Stimulated activated CD8-positive, alpha-beta memory T cell treated with anti-CD3 and anti-CD28 coated beads, Interleukin-4, amount 100 ng/mL, for 1 hour (primary cell): Measurements from ENCODE around the gene SPATA6.
"Not testable (repeated sequence)": the region's sequence is repeated elsewhere in the genome, so short reads cannot be mapped to it uniquely, and the experiment has no call there.

Experiments
- DNase-seq, 2 donors: peaks; one replicate each; pipeline ENCODE4 v3.0.0-alpha.2; 2020; ENCODE audit warnings: low read depth in 2 of 2, low spot score in 1 of 2

The SPATA6 gene

DNA sequence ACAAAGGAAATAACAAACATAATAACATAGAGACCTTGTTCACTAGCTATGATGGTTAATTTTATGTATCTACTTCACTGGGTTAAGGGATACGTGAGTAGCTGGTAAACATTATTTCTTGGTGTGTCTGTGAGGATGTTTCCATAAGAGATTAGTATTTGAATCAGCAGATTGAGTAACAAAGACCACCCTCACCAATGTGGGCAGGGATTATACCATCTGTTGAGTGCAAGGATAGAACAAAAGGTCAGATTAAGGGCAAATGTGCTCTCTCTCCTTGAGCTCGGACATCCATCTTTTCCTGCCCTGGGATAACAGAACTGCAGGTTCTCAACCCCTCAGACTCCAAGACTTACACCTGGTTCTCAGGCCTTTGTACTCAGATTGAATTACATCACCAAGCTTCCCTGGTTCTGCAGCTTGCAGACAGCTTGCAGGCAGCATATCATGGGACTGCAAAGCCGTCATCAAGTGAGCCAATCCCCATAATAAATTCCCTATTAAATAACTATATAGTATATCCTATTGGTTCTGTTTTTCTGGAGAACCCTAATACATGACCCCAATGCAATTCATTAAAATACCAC lies 9.2 kb downstream of the SPATA6 start:
- DNase-seq = no peak

DNA sequence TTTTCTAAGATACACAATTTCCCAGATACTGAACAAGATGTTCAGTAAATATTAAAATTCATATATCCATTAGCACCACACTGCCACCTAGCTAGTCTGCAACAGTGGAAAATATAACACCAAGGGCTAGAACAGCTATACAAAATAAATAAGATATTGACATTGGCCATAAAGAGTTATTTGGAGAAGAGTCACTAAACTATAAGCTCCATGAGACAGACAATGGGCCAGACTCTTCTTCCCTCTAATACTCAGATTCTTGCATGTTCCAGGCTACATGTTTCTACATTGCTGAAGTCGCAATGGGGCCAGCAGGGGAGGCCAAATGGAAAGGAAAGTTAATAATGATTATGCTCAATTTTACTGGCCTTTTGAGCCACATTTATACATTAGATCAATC lies 21.5 kb downstream of the SPATA6 start:
- DNase-seq = no peak

DNA sequence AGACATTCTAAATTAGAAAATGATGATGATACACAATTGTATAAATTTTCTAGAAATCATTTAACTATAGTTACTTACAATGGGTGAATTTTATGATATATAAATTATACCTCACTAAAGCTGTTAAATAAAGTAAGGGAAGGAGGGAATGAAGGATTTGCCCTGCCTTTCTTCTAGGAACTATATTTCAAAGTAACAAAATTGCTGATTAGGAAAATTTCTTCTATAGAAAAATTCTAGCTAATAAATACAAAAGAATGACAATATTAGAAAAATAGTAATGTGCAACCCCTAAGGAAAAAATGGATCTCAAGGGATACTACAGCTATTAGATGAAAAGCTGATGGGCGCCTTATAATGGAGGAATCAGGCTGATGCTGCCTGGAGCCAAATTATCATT lies 23.1 kb downstream of the SPATA6 start:
- no peak for DNase-seq

DNA sequence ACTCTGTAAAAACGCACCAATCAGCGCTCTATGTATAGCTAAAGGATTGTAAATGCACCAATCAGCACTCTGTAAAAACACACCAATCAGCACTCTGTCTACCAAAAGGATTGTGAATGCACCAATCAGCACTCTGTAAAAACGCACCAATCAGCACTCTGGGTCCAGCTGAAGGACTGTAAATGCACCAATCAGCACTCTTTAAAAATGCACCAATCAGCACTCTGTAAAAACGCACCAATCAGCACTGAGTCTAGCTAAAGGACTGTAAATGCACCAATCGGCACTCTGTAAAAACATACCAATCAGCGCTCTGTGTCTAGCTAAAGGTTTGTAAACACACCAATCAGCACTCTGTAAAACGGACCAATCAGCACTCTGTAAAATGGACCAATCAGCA lies 27.8 kb downstream of the SPATA6 start:
- DNase-seq = not testable (repeated sequence)

DNA sequence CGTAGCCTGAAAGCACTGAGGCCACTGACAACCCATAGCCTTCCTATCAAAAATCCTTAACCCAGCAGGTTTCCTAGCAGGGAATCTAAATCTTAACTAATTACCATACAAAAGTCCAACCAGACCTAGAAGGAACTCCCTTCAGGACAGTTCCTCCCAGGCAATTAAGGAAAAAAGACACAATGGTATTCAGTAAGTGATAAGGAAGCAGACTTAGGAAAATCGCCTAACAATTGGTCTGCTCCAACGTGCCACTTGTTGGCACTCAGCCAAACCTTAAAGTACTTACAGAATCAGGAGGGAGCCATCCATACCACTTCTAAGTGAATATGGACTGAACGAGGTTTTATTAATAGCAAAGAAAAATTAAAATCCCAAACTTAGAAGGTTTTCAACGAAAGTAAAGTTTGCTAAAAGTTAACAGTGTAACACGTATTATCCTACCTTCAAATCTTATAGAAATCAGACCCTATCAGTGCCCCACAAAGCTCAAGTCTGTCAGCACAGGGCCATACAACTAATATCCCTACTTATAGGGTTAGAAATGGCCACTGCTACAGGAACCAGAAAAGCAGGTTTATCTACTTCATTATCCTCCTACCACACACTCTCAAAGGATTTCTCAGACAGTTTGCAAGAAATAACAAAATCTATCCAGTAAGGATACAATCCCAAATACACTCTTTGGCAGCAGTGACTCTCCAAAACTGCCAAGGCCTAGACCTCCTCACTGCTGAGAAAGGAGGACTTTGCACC lies 29.0 kb downstream of the SPATA6 start:
- no peak for DNase-seq

DNA sequence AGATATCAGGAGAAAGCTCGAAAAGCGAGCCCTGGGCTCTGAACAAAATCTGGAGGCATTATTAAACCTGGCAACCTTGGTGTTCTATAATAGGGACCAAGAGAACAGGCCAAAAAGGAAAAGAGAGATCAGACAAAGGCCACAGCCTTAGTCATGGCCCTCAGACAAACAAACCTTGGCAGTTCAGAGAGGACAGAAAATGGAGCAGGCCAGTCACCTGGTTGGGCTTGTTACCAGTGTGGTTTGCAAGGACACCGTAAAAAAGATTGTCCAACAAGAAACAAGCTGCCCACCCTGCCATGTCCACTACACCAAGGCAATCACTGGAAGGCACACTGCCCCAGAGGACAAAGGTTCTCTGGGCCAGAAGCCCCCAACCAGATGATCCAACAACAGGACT lies 31.2 kb downstream of the SPATA6 start:
- DNase-seq = not testable (repeated sequence)

DNA sequence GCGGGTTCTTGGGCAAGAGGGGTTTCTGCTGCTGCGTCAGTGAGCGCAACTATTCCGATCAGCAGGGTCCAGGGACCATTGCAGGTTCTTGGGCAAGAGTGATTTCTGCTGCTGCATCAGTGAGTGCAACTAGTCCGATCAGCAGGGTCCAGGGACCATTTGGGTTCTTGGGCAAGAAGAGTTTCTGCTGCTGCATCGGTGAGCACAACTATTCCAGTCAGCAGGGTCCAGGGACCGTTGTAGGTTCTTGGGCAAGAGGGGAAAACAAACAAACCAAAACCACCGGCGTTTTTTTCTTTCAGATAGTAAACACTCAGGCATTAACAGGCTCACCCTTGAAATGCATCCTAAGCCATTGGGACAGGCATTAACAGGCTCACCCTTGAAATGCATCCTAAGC lies 32.6 kb downstream of the SPATA6 start:
- DNase-seq = no peak

DNA sequence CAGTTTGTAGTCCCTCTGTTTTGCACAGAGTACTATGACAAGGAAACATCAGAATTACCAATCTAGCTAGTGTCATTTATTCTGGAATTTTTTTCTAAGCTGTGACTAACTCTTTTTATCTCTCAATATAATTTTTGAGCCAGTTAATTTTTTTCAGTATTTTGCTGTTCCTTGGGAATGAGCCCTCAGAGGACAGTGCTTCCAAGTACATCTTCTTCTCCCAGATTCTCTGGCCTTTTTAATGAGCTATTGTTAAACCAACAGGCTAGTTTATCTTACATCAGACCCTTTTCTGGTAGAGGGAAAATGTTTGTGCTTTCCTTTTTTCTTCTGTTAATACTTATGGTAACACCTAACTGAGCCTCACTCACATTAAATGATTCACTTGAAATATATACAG lies 34.6 kb downstream of the SPATA6 start:
- not testable (repeated sequence) for DNase-seq

DNA sequence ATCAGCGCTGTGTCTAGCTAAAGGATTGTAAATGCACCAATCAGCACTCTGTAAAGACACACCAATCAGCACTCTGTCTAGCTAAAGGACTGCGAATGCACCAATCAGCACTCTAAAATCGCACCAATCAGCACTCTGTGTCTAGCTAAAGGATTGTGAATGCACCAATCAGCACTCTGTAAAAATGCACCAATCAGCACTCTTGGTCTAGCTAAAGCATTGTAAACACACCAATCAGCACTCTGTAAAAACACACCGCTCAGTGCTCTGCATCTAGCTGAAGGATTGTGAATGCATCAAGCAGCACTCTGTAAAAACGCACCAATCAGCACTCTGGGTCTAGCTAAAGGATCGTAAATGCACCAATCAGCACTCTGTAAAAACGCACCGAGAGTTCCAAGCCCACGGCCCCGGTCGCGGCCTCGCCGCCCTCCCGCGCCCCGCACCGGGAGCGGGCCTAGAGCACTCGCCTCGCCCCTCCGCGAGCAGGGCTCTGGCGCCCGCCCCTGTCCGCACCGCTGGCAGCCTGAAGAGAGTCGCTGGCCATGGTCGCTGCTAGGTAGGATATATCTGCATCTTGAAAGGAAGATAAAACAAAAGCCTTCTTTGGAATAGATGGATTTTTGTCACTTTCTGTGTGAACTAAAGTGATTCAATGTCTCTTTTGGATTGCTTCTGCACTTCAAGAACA lies 36.5 kb downstream of the SPATA6 start:
- DNase-seq = not testable (repeated sequence)

DNA sequence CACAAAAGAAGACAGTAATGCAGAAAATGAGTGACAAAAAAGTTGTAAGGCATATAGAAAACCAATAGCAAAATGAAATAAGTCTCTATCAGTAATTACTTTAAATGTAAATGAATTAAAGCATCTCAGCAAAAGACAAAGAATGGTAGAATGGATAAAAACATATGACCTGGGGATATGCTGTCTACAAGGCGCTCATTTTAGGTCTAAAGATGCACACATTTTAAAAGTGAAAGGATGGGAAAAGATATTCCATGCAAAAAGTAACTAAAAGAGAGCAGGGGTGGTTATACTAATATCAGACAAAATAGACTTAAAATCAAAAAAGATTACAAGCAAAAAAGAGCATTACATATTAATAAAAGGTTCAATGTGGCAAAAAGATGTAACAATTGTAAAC lies 41.2 kb downstream of the SPATA6 start:
- DNase-seq = no peak

DNA sequence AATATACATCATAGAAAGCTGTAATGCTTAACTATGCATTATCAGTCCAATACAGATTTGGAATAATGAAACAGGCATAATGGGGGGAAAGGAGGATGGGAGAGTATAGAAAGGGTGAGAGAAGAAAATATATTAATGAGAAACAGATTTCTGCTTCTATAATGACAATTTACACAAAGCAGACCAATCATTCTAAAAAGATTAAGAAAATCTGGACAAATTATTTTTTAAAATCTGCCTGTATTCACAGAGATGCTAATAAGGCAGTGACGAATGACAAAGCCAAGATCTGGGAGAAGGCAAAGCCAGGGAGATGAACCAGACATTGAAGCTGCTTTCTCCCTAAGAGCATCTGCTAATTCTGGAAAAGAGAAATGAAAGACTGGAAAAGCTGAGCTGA lies 50.0 kb downstream of the SPATA6 start:
- no peak for DNase-seq

DNA sequence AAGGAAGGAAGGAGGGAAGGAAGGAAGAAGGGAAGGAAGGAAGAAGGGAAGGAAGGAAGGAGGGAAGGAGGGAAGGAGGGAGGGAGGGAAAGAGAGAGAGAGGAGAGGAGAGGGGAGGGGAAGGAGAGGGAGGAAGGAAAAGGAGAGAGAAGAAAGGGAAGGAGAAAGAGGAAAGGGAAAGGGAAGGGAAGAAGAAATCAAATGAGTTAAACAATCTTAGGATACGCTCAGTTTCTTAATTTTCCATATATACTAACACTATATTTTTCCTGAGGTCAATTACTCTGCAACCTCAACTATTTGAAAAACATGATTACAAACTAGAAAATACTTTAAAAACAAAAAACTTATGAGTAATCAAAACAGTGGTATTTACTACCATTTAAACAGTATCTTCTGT lies 53.3 kb downstream of the SPATA6 start:
- no peak for DNase-seq

DNA sequence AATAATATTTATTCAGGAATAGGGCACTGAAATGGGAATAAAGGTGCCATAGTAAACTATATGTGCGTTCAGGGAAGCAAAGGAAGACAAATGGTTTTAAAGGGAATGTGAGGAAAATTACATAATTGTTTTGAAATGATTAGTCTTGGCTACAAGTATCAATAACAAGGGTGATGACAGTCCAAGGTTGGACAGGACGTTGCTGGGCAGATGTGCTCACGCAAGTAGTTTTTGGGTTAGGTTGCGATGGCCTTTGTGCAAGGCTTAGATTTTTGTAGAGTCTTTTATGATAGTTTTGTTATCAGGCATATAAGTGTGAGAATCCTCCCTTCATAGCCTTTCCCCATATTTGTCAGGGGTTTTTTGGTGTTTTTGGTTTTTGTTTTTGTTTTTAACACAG lies 57.0 kb downstream of the SPATA6 start:
- DNase-seq = no peak

DNA sequence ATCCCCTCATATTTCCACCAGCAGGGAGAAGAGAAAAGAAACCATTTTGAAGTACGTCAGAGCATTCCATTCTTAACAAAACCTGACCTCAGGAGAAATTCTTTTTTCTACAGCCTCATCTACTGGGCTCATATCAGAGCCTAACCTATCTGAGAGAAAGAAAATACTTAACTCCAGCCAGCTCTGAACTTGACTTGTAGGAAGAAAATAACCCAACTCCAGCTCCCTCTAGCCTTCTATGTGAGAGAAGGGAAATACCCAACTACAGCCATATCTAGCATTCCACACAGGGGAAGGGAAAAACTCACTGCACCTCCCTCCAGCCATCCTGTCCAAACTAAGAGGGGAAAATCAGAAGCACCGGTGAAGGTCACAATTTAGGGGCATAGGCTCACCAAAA lies 57.7 kb downstream of the SPATA6 start:
- no peak for DNase-seq

DNA sequence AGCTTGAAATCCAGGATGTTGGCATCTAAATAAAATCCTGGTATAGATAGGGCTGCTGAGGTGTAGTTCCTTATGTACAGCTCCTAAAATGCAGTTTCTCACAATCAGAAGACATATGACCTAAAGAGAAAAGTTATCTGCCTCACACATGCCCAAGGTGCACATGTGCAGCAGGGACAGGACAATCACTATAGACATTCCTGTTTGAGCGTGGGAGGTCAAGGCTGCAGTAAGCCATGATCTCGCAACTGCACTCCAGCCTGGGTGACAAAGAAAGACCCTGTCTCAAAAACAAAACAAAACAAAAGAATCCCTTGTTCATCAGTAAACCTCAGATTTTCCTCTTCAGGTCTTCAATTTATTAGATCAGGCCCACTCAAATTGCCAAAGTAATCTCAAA lies 66.1 kb downstream of the SPATA6 start:
- no peak for DNase-seq

DNA sequence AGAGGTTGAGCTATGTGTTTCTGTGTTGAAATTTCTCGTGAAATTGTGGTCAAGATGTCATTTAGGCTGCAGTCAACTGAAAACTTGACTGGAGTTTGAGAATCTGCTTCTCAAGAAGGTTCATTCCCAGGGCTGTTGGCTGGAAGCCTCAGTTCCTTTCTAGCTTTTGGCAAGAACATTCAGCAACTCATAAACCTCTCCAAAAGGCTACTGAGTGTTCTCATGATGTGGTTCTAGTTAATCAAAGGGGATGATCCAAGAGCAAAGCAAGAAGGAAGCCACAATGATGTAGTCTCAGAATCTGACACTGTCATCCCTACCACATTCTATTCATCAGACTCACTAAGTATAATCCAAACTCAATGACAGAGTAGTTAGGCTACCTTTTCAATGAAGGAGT lies 66.6 kb downstream of the SPATA6 start:
- no peak for DNase-seq

DNA sequence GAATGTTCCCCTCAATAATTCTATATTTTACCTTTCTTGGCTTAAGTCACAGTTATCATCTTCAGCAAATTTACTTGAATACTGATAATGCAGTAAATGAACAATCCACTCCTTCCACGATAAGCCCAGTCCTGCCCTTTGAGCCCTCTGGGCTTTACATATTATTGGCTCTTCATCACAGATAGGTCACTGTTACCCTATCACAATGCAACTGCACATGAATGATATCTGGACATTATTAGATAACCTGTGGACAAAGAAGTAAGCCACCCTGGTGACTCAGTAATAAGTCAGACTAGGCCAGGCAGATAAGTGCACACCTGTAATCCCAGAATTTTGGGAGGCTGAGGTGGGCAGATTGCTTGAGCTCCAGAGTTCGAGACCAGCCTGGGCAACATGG lies 69.4 kb downstream of the SPATA6 start:
- DNase-seq = no peak

DNA sequence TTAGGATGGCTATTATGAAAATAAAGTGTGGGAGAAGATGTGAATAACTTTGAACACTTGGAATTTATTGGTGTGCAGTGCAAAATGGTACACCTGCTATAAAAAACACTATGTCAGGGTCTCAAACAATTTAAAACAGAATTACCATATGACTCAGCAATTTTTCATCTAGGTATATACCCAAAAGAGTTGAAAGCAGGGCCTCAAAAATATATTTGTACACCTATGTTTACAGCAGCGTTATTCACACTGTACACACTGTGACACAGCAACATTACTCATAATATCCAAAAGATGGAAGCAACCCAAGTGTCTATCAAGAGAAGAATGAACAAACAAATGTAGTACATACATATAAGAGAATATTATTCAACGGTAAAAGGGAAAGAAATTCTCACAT lies 75.8 kb downstream of the SPATA6 start:
- no peak for DNase-seq

DNA sequence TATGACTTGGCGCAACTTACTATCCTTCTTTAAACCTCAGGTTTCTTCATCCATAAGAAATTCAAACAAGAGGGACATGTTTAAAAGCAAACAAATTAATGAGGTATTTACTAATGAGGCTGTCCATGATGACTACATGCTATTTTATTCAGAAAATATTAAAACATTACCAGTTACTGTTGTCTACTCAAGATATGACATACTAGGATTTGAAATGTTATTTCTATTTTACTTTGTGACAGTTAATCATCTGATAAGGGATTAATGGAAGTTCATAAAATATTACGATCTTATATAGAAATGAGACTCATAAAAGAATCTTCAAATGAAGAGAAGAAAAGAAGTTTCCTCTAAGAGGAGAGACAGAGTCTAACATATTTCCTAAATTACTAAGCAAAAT lies 80.1 kb downstream of the SPATA6 start:
- no peak for DNase-seq

DNA sequence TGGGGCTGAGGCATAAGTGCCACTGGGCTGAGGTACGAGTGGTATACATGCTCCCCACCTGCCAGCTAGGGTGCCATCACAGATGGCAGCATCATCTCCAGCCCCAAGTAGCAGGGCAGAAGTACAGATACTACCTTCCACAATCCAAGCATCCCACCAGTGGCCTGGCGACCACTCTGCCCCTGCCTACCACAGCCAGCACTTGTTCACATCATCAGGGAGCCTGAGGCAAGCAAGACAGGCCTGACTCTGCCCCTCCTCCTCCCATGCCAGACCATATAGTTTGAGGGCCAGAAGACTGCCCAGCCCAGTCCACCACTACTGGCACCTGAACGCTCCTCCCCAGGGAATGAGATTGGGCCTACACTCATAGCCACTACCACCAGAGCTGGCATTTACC lies 84.6 kb downstream of the SPATA6 start:
- DNase-seq = no peak

DNA sequence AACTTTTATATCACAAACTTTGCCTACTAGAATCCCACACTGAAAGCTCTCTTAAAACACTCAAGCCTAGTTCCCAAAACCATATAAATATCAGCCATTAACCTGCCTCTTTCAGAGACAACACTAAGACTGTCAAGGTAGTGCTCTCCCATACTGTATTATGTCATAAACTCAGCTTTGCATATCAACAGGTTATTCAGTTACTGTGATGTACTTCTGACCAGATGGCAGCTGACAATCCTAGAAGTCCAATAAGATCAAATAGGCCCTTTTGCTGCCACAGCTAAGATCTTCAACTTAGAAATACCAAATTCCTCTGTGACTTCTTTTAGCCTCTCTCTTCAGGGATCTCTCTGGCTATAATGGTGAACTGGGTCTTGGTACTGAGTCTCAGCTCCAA lies 97.2 kb downstream of the SPATA6 start:
- no peak for DNase-seq

DNA sequence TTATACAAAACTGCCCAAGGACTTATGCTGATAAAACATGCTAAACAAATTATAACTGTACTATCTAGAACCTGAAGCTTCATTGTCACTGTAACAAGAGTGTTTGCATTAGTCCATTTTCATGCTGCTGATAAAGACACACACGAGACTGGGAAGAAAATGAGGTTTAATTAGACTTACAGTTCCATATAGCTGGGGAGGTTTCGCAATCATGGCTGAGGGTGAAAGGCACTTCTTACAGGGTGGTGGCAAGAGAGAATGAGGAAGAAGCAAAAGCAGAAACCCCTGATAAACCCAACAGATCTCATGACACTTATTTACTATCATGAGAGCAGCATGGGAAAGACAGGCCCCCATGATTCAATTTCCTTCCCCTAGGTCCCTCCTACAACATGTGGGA lies 100.4 kb downstream of the SPATA6 start:
- DNase-seq = no peak

DNA sequence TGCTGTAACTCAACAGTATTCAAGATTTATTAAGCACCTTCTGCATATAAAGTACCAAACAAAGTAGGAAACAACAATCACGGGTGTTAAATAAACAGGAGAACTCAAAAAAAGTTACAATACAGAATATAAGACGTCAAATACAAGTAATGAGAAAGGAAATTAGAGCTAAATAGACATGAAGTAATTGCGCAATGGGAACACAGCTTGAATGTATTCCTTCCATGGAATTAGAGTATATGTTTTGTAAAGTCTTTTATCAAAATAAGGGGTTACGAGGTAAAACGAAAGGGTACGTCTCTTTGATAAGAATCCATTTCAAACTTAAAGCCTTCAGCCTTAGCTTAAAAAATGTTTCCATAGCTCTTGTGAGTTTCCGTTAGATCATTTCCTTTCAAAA lies 109.1 kb downstream of the SPATA6 start:
- no peak for DNase-seq
